ENCODE data around the gene ADGRG2. TPM values are rescaled to one million over a fixed set of nuclear protein-coding genes. Genes with fewer than 3 reads are reported as not detected.
A peak's percentile ranks its signal among the peaks of the same experiment; 100 is the strongest.
"Not testable (repeated sequence)": the region's sequence is repeated elsewhere in the genome, so short reads cannot be mapped to it uniquely, and the experiment has no call there.

The ADGRG2 gene
- polyA plus RNA-seq, 1 donor: 2.5 TPM

DNA sequence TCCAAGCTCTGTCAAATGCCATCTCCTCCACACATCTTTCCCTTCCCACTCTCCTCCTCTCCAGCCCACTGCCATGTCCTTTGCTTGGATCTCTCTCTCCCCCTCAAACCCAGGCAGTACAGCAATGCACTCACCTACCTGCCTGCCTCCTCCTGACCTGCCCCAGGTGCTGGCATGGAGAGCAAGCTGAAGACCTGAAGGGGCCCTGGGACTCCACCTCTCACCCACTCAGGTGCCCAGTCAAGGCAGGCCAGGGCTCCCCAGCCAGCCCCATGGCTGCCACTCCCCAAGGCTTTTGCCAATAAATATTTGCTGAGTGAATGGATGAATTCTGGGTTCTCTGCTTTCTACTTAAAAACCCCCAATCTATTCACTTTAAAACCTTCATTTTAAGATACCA, 125.7 kb downstream of the ADGRG2 start:
- no peak for DNase-seq

DNA sequence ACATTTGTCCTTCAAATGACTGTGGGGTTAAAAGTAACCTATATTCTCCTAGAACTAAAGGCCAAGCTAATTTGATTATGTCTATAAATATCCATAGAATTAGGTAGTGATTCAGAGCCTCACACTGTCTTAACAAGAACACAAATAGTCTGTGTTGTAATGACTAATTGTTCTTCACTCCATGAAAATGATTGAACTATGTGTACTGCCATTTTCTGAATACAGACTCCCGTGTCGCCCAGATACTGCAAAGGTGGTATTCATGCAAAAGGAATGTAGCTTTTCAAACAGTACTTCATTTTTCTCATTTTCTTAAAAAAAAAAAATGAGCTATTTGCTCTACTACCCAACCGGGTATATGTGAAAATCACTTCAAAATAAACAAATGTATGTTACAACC, 127.0 kb downstream of the ADGRG2 start:
- no peak for DNase-seq

DNA sequence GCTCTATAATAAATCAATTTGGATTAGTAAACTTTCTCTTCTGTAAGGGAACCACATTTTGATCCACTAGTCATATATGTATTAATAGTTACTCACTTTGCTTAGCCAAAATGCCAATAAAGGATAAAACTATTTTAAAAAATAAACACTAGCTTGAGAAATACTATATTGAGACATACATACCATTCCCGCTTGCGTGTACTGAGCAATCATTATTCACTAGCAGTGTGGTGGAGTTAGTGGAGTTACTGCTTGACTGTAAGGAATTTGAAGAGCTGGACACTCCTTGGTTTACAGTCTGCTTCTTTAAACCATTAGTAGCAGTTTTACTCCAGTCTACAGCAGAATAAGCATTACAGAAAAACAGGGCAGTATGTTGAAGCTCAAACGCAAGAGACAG, 127.6 kb downstream of the ADGRG2 start:
- no peak for DNase-seq

DNA sequence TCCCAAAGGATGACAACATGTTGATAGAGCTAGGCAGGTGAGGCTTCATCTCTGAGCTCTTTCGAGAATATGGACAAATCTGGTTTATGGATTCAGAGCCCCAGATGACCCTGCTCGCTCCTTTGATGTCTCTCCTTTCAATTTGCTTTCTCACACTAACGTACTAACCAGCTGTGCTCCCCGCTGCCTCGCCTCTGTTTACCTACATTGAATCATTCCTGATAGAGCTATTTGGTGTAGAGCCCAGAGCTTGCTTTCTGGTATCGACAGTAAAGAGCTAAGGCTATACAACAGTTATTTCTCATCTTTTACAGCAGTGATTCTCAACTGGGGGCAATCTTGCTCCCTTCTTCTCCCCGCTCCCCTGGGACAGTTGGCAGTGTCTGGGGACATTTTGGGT, 129.4 kb downstream of the ADGRG2 start:
- no peak for DNase-seq

DNA sequence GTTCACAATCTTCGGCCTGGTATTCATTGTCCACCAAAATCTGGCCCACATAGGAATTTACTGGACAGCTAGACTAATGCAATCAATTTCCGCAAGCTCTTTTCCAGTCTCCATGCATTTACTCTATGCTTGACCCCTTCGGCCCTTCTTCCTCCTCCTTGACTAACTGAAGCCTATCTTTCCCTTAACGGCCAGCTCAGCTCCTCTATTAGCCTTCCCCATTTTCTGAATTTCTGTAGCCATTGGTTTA, 137.2 kb downstream of the ADGRG2 start:
- DNase-seq: no peak

DNA sequence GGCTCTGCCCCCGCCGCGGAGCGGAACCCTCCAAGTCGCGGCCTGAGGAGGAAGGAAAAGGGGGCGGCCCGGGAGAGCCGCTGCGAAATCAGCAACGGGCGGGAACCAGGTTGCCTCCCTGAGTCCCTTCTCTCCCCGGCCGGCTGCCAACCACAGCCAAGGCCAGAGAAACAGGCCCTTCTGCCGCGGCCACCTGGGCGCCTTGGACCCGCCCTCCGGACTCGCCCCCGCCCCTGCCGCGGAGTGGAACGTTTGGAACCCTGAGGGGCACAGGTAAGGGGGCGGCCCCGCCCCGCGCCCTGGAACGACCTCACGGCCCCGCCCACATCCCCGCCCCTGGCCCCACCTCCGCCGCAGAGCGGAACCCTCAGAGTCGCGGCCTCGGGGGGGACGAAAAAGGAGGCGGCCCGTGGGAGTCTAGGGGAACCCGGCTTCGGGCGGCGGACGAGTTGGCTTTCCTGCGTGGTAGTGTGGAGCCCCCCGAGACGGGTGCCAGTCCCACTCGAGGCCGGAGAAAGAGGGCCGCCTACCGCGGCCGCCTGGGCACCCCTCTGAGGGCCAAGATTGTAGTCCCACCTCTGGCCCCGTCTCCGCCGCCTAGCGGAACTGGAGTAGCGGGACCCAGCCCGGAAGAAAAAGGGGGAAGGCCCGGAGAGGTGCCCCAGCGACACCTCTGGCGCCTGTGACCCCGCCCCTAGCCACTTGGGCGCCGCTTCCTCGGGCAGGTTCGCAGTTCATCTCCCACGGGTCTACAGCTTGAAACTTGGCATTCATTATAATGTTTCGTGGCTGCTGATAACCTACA, 137.7 kb downstream of the ADGRG2 start:
- DNase-seq: peak; percentile 71

DNA sequence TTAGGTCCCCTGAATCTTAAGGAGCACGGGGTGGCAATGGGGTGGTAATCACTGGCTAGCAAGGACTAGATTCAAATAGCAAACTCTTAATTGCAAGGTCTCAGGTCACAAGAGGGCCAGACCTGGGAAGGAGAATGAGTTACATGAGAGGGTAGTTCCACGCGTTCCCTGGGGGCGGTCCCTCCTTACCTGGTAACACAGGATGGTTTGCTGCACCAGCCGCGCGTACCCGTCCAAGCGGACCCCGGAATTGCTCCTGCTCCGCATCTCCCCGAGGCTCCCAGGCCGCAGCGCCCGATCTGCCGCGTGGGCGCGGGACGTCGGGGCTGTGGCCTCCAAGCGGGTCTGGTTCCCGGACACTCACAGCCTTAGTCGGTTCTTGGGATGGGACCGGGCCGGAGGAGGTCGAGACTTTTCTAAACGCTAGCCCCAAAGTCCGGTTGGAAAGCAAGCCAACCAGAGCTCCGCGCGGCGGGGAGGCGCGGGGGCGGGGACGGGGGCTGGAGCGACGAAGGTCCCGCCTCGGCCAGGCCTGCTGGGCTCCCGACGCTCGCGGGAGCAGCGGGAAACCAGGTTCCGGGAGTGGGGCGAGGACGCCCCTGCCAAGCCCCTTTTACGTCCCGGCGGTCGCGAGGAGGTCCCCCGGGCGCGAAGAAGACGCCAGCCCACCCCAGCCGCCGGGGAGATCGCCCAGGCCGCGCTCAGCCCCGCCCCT, 138.4 kb downstream of the ADGRG2 start, which contains the start of gene PHKA2:
TSS of gene PHKA2 (minus strand) at position 449 of the 715 bp plus-strand sequence. CDS start at position 267, 182 bp downstream.
- DNase-seq: peak; percentile 64

DNA sequence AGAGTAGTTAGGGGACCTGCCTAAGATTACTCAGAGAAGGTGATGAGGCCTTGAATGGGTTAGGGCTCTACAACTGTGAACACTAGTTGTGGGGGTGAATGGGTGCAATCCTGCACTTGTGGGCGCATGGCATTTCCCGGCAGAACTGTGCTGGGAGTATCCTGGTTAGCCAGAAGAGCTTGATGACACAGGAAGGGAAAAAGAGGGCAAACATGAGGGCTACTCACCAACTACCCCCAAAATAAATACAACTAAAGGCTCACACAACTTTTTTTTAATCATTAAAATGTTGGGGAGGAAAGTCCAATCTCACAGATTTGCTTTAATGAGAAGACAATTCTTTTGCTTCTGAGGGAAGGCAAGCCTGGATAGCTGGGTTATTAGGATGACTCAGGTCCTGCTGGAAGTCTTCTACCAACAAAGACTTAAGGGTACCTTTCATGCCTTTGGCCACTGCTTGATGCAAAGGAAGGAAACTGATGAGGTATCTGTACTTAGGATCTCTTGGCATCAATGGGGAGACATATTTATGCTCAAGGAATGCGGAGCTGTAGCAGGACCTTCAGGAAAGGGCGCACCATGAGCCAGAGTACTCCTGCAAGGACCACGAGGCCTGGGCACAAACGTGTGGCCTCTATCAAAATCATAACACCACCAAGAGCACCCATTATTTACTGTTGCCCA, 141.0 kb downstream of the ADGRG2 start:
- DNase-seq: no peak

DNA sequence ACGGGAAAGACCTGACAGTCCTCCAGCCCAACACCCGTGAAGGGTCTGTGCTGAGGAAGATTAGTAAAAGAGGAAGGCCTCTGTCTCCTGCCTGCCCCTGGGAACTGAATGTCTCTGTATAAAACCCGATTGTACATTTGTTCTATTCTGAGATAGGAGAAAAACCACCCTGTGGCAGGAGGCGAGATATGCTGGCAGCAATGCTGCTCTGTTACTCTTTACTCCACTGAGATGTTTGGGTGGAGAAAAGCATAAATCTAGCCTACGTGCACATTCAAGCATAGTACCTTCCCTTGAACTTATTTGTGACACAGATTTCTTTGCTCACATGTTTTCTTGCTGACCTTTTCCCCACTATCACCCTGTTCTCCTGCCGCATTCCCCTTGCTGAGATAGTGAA, 142.0 kb downstream of the ADGRG2 start:
- not testable (repeated sequence) for DNase-seq

DNA sequence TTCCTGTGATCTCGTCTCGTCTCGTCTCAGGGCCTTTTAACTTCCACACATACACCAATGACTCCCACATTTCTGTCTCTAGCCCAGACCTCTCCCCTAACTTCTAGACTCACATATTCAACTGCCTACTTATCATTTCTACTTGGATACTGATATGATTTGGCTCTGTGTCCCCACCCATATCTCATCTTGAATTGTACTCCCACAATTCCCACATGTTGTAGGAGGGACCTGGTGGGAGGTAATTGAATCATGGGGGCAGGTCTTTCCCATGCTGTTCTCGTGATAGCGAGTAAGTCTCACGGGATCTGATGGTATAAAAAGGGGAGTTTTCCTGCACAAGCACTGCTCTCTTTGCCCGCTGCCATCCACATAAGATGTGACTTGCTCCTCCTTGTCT, 147.3 kb downstream of the ADGRG2 start:
- no peak for DNase-seq

DNA sequence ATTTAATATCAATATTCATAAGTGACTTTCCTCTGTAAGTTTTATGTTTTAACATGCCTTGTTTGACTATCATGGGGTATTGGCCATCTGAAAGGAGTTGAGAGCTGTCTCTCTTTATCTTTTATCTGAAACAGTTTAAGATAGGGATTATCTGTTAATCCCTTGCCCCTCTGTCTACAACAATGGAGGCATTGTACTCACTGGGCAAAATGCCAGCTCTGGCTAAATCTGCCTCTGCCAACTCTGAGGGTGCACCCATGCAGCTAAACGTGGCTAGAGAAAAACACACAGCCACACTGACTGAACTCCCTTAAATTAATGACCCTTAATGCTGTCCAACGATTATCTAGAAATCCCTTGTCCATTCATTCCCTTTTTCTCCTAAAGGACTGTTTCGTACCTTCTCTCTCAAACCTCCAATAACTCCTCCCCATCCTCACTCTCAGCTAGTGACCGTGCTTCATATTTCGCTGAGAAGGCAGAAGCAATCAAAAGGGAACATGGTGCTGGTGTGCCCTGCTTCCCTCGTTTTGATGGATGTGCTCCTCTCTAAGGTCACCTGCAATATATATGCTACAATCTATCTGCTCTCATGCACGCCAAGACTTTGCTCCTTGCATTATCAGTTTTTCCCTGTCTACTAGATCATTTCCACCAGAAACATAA, 148.6 kb downstream of the ADGRG2 start:
- no peak for DNase-seq

DNA sequence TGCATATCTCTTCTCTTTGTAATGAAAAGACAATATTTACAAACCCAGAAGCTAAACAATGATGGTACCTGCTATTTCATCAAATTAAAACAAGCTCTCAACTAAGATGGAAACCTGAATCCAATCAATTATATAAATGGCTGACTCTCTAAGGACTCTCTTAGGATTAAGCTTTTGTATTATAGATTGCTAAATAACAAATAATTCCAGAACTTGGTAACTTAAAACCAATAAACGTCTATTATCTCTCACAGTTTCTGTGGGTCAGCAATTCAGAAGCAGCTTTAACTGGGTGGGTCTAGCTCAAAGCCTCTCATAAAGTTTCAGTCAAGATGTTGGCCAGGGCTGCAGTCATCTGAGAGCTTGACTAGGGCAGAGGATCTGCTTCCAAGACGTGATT, 150.8 kb downstream of the ADGRG2 start:
- no peak for DNase-seq

DNA sequence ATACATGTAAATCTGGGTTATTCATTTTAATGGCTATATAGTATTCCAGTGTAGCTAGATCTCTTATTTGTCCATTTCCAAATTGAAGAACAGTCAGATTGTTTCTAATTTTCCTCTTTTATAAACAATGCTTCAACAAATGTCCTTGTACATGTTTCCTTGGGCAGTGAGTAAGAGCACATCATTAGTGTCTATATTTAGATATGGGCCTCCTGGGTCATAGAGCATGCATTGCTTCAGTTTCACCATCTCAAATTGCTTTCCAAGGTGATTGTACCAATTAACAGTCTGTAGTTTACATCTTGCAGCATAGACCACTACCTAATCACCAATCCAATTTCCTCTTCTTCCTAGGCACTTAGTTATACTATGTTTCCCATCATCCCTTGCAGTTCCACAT, 151.8 kb downstream of the ADGRG2 start:
- DNase-seq: no peak

DNA sequence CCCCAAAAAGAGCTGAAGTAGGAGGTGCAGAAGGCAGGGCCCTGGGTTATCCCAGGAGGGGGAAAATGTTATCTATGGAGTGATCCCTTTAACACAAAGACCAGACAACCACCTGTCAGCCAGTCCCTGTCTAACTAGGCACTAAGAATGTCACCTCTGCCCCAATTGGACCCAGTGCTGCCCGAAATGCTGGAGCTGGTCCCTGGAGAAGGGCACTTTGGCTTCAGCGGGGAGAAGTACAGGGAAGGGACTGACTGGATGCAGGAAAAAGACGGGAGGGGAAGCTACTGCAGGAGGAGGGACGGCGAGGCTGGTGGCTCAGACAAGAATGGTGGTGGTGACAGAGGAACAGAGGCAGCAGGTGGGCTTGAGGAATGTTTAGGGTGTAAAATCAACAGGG, 155.6 kb downstream of the ADGRG2 start:
- DNase-seq: no peak

DNA sequence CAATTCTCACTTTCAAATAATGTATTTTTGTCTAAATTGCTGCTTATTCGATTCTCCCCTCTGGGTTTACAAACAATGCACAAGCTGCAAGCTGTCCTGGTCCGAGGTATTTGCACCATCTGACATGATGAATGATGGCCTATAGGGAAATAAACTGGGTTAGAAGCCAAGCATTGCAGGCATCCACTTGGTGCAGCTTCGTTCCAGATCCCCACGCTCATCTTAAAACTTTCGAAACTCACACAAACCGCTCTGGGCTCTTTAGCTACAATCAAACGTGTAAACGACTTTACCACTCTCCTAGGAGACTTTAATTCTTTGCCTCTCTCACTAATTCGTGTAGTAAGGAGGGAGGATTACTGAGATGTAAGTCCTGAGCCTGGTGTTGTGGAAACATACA, 157.4 kb downstream of the ADGRG2 start:
- DNase-seq: no peak

DNA sequence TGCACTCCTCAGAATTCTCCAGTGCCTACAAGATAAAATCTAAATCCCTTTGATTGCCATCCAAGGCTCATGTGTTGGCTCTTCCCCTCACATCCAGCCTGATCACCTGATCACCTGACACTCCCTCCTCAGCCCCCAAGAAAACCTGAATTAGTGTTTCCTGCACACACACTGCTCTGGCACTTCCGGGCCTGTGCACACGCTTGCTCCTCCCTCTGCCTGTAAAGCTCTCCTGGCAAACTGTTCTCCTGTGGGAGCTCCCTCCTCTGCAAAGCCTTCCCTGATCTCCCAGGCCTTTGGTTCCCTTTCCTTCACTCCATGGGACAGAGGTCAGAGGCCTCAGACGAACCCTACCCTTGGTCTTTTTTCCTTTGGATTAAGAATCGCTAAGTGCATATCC, 158.2 kb downstream of the ADGRG2 start:
- DNase-seq: no peak

DNA sequence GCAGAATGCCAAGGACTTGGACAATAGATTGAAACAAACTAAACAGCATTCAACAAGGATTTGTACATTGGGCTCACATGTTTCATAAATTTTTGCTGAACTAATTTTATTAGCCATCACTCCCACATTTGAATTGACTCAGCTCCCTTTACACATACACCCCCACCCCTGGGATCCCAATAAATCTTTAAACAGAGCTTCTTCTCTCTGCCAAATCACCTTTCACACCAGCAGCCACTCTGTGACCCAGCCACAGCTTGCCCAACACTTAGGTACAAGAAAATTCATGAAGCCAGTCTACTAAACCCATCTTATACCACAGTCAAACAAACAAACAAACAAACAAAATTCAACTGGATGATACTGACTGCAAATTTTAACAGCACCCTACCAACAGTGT, 159.9 kb downstream of the ADGRG2 start:
- no peak for DNase-seq

DNA sequence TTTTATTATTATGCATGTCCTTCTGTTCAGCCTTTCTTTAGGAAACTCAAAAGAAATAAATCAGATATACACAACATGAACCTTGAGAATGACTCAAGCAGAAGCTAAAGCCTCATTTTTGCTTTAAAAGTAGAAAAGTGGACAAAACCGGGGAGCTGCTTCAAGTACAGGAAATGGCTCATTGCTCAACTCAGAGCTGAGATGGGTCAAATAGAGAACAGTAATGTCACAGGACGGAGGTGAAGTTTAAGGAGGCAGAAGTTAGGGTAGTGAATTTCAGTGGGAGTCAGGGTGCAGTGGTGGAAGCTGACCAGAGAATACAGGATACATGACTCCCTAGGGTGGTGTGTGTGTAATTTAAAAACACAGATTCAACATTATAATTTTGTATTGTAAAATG, 160.6 kb downstream of the ADGRG2 start:
- no peak for DNase-seq

DNA sequence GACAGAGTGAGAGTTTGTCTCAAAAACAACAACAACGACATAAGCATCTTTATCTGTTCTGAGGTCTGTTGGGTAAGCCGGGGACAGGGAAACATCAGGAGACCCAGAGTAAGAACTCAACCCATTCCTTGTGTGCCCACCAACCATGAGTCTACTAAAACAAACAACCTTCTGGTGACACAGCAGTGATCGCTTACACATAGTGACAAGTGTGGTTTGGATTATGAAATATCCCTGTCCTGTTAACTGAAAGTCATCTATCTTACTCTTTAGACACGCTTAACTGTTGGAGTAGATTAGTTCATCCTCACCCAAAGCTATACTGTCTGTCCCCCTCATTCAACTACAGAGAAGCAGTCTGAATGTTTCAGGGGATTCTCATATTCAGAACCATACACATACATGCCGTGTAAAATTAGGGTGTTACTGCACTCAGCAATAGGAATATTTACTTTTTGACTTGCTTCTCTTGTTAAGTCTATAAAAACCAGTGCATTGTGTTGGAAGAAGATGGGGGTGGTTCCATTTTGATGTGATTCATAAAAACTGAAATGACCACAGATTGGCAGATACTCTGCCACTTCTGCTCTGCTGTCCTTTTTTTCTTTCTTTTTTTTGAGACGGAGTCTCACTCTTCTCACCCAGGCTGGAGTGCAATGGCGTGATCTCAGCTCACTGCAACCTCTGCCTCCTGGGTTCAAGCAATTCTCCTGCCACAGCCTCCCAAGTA, 165.8 kb downstream of the ADGRG2 start:
- DNase-seq: no peak

DNA sequence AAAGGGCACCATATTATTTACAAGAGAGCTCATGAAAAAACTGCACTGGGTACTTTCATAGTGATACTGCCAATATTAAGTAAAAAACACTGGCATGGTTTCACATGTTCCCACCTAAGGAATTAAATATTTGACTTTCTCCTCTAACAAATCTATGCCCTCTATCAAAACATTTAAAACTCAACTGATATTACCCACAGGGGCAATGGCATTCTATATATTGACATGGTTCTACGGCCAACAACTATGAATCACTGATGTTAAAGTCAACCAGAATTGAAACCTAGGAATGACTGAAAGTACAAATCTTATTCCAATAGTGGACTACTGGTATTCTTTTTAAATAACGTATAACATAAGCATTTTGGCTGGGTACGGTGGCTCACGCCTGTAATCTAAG, 166.6 kb downstream of the ADGRG2 start:
- no peak for DNase-seq

DNA sequence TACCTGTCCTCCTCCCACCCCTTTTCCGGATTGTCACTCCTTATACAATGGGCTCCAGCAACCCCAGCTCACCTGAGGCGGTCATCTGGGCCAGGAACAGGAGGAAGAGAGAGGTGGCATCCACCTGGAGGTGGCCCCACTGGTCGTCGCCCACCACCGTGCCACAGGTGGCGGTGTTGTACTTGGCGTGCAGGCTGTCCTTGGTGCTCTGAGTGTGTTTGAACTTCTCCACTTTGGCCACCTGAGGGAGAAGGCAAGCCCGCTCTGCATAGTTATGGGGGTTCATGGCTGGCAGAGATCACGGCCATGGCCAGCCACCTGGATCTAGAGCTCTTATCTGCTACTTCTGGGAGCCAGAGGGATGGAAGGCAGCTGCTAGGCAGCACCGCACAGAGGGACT, 171.2 kb downstream of the ADGRG2 start:
- no peak for DNase-seq

DNA sequence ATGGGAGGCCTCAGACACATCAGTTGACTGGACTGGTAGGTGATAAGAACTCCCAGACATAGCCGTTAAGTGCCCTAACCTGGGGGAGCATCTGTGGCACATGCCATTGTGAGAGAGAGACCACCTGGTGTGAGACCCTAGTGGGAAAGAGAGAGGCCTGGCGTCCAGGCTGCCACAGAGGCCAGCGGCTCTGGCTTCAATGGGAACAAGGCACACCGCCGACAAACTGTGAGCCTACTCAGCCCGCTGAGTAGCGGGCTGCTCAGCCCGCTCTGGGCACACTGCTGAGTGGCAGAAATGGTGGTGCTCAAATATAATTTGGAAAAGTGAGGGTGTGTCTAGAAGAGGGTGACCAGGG, 172.3 kb downstream of the ADGRG2 start:
- no peak for DNase-seq
